Hematopoietic multipotent progenitor cell treated with erythropoietin and hydrocortisone succinate and interleukin-3 and kit ligand, for 6 days (in vitro differentiated cells): ENCODE measurements around the gene THSD4.
"Not testable (repeated sequence)": the region's sequence is repeated elsewhere in the genome, so short reads cannot be mapped to it uniquely, and the experiment has no call there.

Experiments used
- DNase-seq: peaks from one replicate; pipeline ENCODE4 v3.0.0-alpha.2; 2015

Gene THSD4

GRCh38 chr15:71197620-71198019, 82.3 kb downstream of the THSD4 start:
- no peak for DNase-seq

- DNase-seq: no peak
Measured at GRCh38 chr15:71198846-71199245, 83.6 kb downstream of the THSD4 start.

GRCh38 chr15:71199384-71200351, 84.4 kb downstream of the THSD4 start:
- DNase-seq: no peak

- DNase-seq: no peak
Measured at GRCh38 chr15:71201477-71201876, 86.2 kb downstream of the THSD4 start.

GRCh38 chr15:71202712-71203111, 87.4 kb downstream of the THSD4 start:
- DNase-seq: no peak

- no peak for DNase-seq
Measured at GRCh38 chr15:71203586-71204474, 88.6 kb downstream of the THSD4 start.

- DNase-seq: no peak
Measured at GRCh38 chr15:71207141-71207540, 91.9 kb downstream of the THSD4 start.

GRCh38 chr15:71212146-71212545, 96.9 kb downstream of the THSD4 start:
- no peak for DNase-seq

GRCh38 chr15:71213943-71214342, 98.7 kb downstream of the THSD4 start:
- DNase-seq: not testable (repeated sequence)

- DNase-seq: no peak
Measured at GRCh38 chr15:71215126-71215894, 100.0 kb downstream of the THSD4 start.

- no peak for DNase-seq
Measured at GRCh38 chr15:71218272-71218805, 103.1 kb downstream of the THSD4 start.

GRCh38 chr15:71219101-71219500, 103.8 kb downstream of the THSD4 start:
- no peak for DNase-seq

- DNase-seq: no peak
Measured at GRCh38 chr15:71219645-71220044, 104.4 kb downstream of the THSD4 start.

- no peak for DNase-seq
Measured at GRCh38 chr15:71220828-71221227, 105.6 kb downstream of the THSD4 start.

GRCh38 chr15:71221417-71221816, 106.1 kb downstream of the THSD4 start:
- DNase-seq: no peak

GRCh38 chr15:71223516-71223915, 108.2 kb downstream of the THSD4 start:
- DNase-seq: no peak

GRCh38 chr15:71224024-71224423, 108.8 kb downstream of the THSD4 start:
- DNase-seq: no peak

- DNase-seq: no peak
Measured at GRCh38 chr15:71225851-71226250, 110.6 kb downstream of the THSD4 start.

GRCh38 chr15:71226536-71227455, 111.5 kb downstream of the THSD4 start:
- no peak for DNase-seq

GRCh38 chr15:71228403-71228802, 113.1 kb downstream of the THSD4 start:
- no peak for DNase-seq

- DNase-seq: no peak
Measured at GRCh38 chr15:71230303-71230702, 115.0 kb downstream of the THSD4 start.
